Glutamatergic neuron (in vitro differentiated cells): Measurements from ENCODE around the gene DACT1. TPM values are rescaled to one million over a fixed set of nuclear protein-coding genes. Genes with fewer than 3 reads are reported as not detected.

Experiments
- DNase-seq: peaks from one replicate; pipeline ENCODE4 v3.0.0; 2022
- H3K27ac Mint-ChIP-seq: one replicate; pipeline ENCODE4 v1.8.0; 2020; ENCODE audit warnings: mild to moderate bottlenecking, mixed read lengths, inconsistent platforms; ENCODE audit not compliant: unreplicated experiment
- H3K27me3 Mint-ChIP-seq: one replicate; pipeline ENCODE4 v1.8.0; 2020; ENCODE audit warnings: mild to moderate bottlenecking, moderate library complexity, mixed read lengths, inconsistent platforms; ENCODE audit not compliant: unreplicated experiment
- H3K36me3 Mint-ChIP-seq: one replicate; pipeline ENCODE4 v1.8.0; 2020; ENCODE audit warnings: mild to moderate bottlenecking, mixed read lengths, inconsistent platforms; ENCODE audit not compliant: unreplicated experiment
- H3K4me1 Mint-ChIP-seq: one replicate; pipeline ENCODE4 v1.8.0; 2020; ENCODE audit warnings: mild to moderate bottlenecking, low read depth, mixed read lengths, inconsistent platforms; ENCODE audit not compliant: unreplicated experiment
- H3K4me3 Mint-ChIP-seq: one replicate; pipeline ENCODE4 v1.8.0; 2020; ENCODE audit warnings: mild to moderate bottlenecking, mixed read lengths, inconsistent platforms; ENCODE audit not compliant: unreplicated experiment
- H3K9me3 Mint-ChIP-seq: one replicate; pipeline ENCODE4 v1.8.0; 2020; ENCODE audit warnings: mild to moderate bottlenecking, moderate library complexity, mixed read lengths, inconsistent platforms; ENCODE audit not compliant: unreplicated experiment
- total RNA-seq: library from RNA; stranded (reverse); fragmentation: NEBNext Ultra II Directional; extraction: Animal tissue kit (Norgen Biotek cat#: 25700); gene quantifications from one replicate; pipeline ENCODE4 v1.2.1, GENCODE V29; 2021; ENCODE audit not compliant: unreplicated experiment
- TF ChIP-seq, protein P1 (sequence below): fragments of 200-600 bp; sonication (generic); IDR thresholded peaks from one replicate; pipeline ENCODE4 v1.5.0; 2021; ENCODE audit not compliant: partially characterized antibody, unreplicated experiment

DACT1 gene
- total RNA-seq, 1 donor from 2014 or later, result 39.9 TPM

DNA sequence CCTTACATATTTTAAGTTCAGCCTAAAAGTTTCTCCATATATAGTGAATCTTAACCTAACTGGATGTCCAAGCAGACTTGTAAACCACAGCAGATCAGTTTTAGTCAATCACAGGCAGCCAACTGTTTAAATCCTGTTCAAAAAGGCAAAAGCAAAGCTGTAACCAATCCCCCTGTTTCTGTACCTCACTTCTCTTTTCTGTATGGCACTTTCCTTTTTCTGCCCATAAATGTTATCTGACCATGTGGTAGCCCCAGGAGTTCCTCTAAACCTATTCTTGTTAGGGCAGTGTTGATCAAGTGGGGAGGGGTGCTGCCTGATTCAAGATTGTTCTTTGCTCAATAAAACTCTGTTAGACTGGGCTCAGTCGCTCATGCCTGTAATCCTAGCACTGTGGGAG is 8.5 kb upstream of the DACT1 start:
- Mint-ChIP-seq H3K27me3 (no peaks in the 10 kb centered on the region), H3K9me3 (peaks cover 1% of the 10 kb centered on the region), H3K4me1 (peaks cover 5% of the 10 kb centered on the region), H3K36me3 (no peaks in the 10 kb centered on the region), H3K27ac (no peak overlapping the region), H3K4me3 (no peak overlapping the region)
- DNase-seq, result no peak
- TF ChIP-seq, protein P1, sequence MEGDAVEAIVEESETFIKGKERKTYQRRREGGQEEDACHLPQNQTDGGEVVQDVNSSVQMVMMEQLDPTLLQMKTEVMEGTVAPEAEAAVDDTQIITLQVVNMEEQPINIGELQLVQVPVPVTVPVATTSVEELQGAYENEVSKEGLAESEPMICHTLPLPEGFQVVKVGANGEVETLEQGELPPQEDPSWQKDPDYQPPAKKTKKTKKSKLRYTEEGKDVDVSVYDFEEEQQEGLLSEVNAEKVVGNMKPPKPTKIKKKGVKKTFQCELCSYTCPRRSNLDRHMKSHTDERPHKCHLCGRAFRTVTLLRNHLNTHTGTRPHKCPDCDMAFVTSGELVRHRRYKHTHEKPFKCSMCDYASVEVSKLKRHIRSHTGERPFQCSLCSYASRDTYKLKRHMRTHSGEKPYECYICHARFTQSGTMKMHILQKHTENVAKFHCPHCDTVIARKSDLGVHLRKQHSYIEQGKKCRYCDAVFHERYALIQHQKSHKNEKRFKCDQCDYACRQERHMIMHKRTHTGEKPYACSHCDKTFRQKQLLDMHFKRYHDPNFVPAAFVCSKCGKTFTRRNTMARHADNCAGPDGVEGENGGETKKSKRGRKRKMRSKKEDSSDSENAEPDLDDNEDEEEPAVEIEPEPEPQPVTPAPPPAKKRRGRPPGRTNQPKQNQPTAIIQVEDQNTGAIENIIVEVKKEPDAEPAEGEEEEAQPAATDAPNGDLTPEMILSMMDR, result no peak

DNA sequence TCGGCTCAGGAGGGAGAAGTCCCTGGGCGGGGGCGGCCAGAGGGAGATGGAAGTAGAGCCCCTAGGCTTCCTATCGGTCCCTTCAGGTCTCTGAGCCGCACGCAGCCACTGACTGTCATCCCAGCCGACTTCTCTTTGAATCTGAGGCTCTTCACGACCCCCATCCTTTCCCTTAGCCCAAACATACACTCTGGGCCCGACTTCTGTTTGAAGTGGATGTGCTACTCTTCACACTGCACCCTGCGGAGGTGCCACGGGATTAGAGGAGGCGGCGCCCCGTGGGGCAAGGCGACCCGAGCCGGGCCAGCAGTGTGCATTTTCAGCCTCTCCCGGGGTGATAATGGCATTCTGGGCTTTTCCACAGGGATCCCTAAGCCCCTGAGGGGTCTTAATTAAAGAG is 6.0 kb upstream of the DACT1 start:
- TF ChIP-seq, protein P1, result no peak
- Mint-ChIP-seq H3K27me3 (no peaks in the 10 kb centered on the region), H3K36me3 (no peaks in the 10 kb centered on the region), H3K27ac (no peak overlapping the region), H3K4me3 (no peak overlapping the region), H3K4me1 (peaks cover 22% of the 10 kb centered on the region), H3K9me3 (no peaks in the 10 kb centered on the region)
- DNase-seq, result peak; percentile 31

DNA sequence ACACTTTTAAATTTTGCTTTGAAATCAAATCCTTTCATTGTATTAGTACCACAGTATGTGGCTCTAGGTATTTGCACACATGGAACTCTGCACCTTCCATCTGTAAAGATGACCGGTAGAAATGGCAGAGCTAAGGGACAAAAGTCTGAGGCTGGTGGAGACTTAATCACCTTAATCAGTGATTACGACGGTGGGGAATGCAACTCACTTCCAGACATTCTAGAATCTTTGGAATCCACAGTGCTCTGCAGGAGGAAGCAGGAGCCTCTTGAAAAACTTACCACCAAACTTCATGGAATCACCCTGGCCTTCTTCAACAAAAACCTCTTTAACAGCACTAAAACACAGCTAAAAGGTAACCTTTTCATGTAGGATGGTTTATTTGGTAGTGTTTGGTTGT is 3.9 kb upstream of the DACT1 start:
- no peaks in the 10 kb centered on the region for H3K36me3 Mint-ChIP-seq
- H3K27me3 Mint-ChIP-seq, result peaks cover 6% of the 10 kb centered on the region
- peaks cover 3% of the 10 kb centered on the region for H3K9me3 Mint-ChIP-seq
- DNase-seq, result no peak
- H3K4me1 Mint-ChIP-seq, result peaks cover 25% of the 10 kb centered on the region
- H3K4me3 Mint-ChIP-seq, result no peak overlapping the region
- TF ChIP-seq, protein P1, result no peak
- H3K27ac Mint-ChIP-seq, result no peak overlapping the region

DNA sequence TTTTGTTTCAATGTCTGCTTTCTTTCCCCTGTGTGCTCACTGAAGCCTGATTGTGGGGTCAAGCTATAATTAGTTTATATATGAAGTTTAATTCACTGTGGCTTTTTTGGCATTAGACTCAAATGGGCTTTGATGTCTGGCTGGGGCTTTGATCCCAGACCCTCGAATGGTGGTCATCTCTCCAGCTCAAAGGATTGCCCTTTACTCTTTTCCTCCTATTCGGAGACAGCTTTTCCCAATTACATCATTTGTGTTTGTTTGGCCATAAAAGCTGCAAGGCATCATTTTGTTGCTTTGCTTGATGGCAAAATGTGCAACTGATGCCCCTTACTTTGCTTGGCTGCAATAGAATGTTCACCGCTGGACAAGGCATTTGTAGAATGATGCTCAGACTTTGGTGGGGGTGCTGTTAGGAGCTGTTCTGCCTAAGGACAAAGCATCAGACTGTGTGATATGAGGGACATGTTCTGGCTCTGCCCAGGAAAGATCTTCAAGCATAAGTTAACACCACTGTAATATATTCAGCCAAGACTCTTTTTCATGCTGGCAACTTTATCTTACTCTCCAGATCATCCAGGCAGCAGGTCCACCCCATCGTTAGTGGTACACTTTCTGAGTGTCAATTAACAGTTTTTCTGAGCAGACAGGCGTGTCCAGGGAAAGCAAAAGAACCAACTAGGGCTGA is 3.2 kb upstream of the DACT1 start:
- Mint-ChIP-seq H3K27ac (peak overlapping the region; percentile 24), H3K27me3 (peaks cover 13% of the 10 kb centered on the region), H3K4me1 (peaks cover 25% of the 10 kb centered on the region), H3K9me3 (peaks cover 8% of the 10 kb centered on the region), H3K4me3 (peak overlapping the region; percentile 39), H3K36me3 (no peaks in the 10 kb centered on the region)
- TF ChIP-seq, protein P1, result no peak
- no peak for DNase-seq

DNA sequence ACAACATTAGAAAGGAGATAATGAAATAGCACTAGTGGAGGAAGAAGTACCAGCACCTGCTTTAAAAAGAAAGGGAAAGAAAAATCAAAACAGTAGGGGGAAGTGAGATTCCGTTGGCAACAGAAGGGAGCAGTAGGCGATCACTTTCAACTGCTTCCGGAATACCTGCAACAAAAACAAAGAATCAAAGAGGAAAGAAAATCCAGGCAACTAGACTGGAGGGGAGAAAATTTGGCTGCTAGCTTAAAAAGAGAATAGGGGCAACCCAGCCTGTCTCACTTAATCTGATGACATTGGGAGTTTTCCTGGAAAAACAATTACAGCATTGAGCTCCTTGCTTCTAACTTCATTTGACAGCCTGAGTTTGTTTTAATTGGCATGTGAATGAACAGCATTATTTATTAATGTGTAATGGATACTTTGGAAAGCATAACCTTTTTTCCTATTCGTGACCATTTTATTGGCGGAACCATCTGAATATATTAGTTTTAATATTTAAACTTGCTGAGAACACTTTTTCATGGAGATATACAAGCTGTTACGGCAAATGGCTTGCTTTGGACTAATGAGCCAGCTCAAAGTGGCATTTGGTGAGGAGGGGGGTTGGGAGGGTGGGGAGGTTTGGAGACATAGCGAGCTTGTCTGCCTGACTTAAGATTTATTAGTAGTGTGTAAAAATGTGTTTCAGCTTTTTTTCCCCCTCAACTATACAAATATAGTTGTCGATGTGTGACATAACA is 2.5 kb upstream of the DACT1 start:
- H3K9me3 Mint-ChIP-seq, result peaks cover 8% of the 10 kb centered on the region
- H3K36me3 Mint-ChIP-seq, result no peaks in the 10 kb centered on the region
- TF ChIP-seq, protein P1, result no peak
- peaks cover 14% of the 10 kb centered on the region for H3K27me3 Mint-ChIP-seq
- peaks cover 28% of the 10 kb centered on the region for H3K4me1 Mint-ChIP-seq
- peak overlapping the region; percentile 24 for H3K27ac Mint-ChIP-seq
- DNase-seq, result no peak
- H3K4me3 Mint-ChIP-seq, result peak overlapping the region; percentile 39
